Activated naive CD4-positive, alpha-beta T cell treated with anti-CD3 and anti-CD28 coated beads, Interleukin-2, amount 50 U/mL, for 24 hours (primary cell): ENCODE results near the gene FMNL3.

Source experiments
- H3K27ac Mint-ChIP-seq: one replicate; pipeline ENCODE4 v1.8.0; 2021; ENCODE audit warnings: mild to moderate bottlenecking, mixed read lengths
- H3K27me3 Mint-ChIP-seq: one replicate; pipeline ENCODE4 v1.8.0; 2021; ENCODE audit warnings: mixed read lengths
- H3K36me3 Mint-ChIP-seq: one replicate; pipeline ENCODE4 v1.8.0; 2021; ENCODE audit warnings: mixed read lengths
- H3K4me1 Mint-ChIP-seq: one replicate; pipeline ENCODE4 v1.8.0; 2021; ENCODE audit warnings: mixed read lengths
- H3K4me3 Mint-ChIP-seq: one replicate; pipeline ENCODE4 v1.8.0; 2021; ENCODE audit warnings: mild to moderate bottlenecking, mixed read lengths
- H3K9me3 Mint-ChIP-seq: one replicate; pipeline ENCODE4 v1.8.0; 2021; ENCODE audit warnings: mixed read lengths

FMNL3 gene

DNA sequence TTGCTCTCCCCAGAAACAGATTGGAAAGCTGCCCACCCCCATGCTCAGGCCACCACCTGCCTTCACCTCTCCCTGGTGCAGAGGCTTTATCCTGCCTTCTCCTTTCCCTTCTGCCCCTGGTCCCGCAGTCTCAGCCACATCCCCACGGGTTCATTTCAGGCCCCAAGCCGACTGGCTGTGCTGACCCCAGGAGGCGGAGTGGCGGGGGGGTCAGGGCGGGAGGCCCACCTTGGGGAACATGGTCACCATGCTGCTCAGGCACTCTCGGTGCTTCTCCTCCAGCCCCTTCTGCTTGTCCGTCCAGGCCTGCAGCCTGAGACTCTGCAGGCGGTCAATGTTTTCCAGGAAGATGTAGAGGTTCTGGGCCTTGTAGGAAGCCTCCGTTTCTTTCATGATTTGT lies 108.7 kb downstream of the FMNL3 start:
- Mint-ChIP-seq H3K9me3 (no peaks in the 10 kb centered on the region), H3K27me3 (no peaks in the 10 kb centered on the region), H3K27ac (no peak overlapping the region), H3K4me3 (no peak overlapping the region), H3K4me1 (no peaks in the 10 kb centered on the region), H3K36me3 (no peaks in the 10 kb centered on the region)

DNA sequence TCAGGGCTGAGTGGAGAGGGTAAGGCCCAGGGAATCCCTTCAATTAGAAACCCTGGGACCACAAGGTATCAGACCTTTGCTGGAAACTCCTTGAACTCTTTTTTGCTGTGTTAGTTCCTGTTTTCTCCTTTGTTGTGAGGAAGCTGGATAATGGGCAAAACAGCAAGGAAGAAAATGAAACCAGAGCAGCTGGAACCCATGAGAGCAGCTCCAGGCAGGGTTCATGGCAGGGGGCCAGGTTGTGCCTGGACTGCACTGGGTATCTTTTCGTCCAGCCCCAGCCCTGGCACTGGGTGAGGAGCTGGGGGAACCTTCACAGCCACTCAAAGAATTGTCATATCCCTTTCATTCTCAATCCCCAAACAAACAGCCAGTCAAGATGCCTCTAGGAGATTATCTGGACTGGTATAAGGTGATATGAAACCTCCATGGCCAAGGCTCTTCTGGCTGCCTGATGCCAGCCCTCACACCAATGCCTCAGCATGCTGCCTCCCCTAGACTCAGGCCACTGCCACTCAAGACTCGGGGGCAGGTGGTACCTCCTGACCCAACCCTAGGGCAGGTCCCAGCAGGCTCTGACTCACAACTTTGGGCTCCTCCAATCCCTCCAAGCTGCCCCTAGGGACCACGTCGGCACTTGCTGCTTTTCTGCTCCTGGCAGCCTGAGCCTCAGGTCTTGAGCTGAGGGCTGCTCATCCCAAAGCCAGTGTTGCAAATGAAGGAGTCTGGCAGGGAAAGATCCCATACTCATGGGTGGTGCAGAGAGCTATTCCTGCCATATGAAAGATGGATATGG lies 118.3 kb downstream of the FMNL3 start:
- H3K9me3 Mint-ChIP-seq: peaks cover 5% of the 10 kb centered on the region
- peaks cover 13% of the 10 kb centered on the region for H3K36me3 Mint-ChIP-seq
- H3K27ac Mint-ChIP-seq: no peak overlapping the region
- no peak overlapping the region for H3K4me3 Mint-ChIP-seq
- H3K27me3 Mint-ChIP-seq: no peaks in the 10 kb centered on the region
- no peaks in the 10 kb centered on the region for H3K4me1 Mint-ChIP-seq

DNA sequence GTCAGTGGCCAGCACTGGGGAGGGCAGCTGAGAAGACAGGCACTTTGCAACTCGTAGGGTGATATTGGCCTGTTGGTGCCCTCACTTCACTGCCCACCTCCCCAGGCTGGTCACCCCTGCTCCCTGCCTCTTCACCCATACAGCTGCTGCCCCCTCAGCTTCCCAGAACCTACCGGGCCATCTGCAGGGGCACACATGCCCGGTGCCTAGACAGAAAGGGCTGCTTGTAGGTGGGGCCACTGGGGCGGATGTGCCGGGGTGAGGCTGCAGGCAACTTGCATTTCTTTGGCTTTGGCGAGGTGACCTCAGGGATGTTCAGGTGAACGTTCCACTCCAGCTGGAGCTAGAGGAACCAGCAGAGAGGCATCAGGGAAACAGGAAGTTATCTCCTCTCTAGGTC lies 118.9 kb downstream of the FMNL3 start:
- Mint-ChIP-seq H3K27me3 (no peaks in the 10 kb centered on the region), H3K4me3 (no peak overlapping the region), H3K27ac (no peak overlapping the region), H3K9me3 (peaks cover 5% of the 10 kb centered on the region), H3K36me3 (peaks cover 13% of the 10 kb centered on the region), H3K4me1 (no peaks in the 10 kb centered on the region)

DNA sequence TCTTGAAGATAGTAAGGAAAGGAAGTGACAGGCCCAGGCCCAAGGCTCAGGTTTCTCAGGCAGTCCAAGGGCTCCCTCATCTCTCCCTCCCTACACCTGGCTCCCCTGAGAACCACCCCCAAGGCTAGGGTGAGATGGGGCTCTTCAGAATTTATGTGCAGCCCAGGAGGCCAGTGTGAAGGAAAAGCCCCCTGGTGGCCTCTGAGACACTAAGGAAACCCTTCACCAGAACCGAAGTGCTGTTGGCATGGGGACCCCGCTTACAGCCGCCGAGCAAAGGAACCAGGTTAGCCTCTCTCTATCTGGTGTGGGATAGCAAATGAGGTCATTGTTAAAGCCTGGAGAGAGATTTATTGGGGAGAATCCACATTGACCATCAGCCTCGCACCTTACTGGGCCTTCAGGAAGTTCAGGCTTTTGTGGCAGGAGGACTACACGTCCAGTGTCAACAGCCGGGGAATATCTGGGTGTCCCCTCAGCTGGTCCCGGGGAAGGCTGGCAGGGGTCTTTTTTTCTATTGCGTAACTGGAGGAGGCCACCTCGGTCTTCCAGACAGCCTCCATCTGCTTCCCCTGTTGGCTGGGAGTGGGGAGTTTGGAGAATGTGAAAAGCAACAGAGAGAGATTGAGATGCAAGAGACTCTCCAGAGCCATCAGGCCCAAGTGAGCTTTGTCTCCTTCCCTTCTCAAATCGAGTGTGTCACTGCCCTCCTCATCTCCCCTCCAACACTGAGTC lies 119.9 kb downstream of the FMNL3 start:
- Mint-ChIP-seq H3K36me3 (peaks cover 11% of the 10 kb centered on the region), H3K9me3 (peaks cover 5% of the 10 kb centered on the region), H3K4me3 (no peak overlapping the region), H3K27ac (no peak overlapping the region), H3K27me3 (no peaks in the 10 kb centered on the region), H3K4me1 (no peaks in the 10 kb centered on the region)
